GM18505 (cell line): ENCODE results near the gene BRMS1L.
A peak's percentile ranks its signal among the peaks of the same experiment; 100 is the strongest.
"Not testable (repeated sequence)": the region's sequence is repeated elsewhere in the genome, so short reads cannot be mapped to it uniquely, and the experiment has no call there.

Experiments
- ATAC-seq: cut with Tn5 transposase; IDR thresholded peaks from one replicate; pipeline ENCODE4 v1.9.1; 2021; ENCODE audit not compliant: unreplicated experiment
- POLR2A ChIP-seq: IDR thresholded peaks from 4 replicates; pipeline ENCODE4 v1.6.1; 2011; ENCODE audit warnings: borderline replicate concordance; ENCODE audit not compliant: insufficient read depth, insufficient read length; ENCODE audit errors: extremely low read depth

Gene BRMS1L

DNA sequence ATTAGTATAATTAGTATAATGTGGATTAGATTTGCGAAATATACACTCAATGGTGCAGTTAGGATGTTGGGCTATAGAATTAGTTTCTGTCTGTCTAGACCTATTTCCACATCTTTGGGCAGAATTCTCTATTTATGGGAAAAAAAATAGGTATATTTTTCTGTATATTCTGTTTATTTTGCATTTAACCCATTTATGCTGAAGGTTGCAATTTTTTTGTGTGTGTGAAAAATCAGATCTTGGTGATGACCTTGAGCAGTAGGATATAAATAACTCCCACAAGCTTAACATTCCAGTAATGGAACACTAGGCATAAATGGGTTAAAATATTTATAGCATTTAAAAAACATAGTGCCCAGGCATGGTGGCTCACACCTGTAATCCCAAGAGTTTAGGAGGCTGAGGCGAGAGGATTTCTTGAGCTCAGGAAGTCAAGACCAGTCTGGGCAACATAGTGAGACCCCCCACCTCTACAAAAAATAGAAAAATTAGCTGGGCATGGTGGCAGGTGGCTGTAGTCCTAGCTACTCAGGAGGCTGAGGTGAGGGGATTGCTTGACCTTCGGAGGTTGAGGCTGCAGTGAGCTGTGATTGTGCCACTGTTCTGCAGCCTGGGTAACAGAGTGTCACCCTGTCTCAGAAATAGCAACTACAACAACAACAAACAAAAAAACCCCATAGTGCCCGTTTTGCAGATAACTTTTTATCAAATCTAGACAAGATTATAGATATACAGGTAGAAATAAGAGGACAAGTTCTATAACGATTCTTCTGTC, 9.3 kb downstream of the BRMS1L start:
- ATAC-seq: no peak
- TF ChIP-seq POLR2A: no peak

DNA sequence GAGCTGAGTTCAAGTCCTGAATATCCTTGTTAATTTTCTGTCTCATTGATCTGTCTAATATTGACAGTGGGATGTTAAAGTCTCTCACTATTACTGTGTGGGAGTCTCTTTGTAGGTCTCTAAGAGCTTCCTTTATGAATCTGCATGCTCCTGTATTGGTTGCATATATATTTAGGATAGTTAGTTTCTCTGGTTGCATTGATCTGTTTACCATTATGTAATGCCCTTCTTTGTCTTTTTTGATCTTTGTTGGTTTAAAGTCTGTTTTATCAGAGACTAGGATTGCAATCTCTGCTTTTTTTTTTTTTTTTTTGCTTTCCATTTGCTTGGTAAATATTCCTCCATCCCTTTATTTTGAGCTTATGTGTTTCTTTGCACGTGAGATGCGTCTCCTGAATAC, 15.6 kb downstream of the BRMS1L start:
- not testable (repeated sequence) for ATAC-seq

DNA sequence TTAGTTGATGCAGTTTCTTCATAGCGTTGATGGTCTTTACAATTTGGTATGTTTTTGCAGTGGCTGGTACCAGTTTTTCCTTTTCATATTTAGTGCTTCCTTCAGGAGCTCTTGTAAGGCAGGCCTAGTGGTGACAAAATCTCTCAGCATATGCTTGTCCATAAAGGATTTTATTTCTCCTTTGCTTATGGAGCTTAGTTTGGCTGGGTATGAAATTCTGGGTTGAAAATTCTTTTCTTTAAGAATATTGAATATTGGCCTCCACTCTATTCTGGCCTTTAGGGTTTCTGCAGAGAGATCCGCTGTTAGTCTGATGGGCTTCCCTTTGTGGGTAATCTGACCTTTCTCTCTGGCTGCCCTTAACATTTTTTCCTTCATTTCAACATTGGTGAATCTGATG, 16.1 kb downstream of the BRMS1L start:
- not testable (repeated sequence) for ATAC-seq

DNA sequence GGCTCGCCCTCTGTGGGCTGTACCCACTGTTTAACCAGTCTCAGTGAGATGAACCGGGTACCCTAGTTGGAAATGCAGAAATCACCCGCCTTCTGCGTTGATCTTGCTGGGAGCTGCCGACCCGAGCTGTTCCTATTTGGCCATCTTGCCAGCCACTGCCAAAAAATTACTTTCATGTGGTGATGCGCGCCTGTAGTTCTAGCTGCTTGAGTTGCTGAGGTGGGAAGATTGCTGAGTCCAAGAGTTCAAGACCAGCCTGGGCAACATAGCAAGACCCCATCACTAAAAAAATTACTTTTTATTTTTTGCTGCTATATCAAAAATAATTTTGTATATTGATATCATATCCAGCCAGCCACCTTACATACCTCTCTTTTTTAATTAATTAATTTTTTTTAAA, 18.4 kb downstream of the BRMS1L start:
- no peak for ATAC-seq

DNA sequence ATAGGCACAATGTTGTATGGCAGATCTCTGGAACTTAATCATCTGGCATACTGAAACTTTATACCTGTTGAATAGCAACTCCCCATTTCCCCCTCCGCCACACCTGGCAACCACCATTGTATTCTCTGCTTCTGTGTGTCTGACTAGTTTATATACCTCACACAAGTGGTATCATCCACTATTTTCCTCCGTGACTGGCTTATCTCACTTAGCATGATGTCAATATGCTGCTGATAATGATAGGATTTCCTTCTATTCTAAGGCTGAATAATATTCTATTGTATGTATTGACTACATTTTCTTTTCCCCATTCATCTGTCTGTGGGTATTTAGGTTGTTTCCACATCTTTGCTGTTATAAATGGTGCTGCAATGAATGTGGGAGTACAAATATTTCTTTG, 21.5 kb downstream of the BRMS1L start:
- no peak for TF ChIP-seq POLR2A

More for the DNA sequence above, 18.4 kb downstream of the BRMS1L start:
- no peak for TF ChIP-seq POLR2A

DNA sequence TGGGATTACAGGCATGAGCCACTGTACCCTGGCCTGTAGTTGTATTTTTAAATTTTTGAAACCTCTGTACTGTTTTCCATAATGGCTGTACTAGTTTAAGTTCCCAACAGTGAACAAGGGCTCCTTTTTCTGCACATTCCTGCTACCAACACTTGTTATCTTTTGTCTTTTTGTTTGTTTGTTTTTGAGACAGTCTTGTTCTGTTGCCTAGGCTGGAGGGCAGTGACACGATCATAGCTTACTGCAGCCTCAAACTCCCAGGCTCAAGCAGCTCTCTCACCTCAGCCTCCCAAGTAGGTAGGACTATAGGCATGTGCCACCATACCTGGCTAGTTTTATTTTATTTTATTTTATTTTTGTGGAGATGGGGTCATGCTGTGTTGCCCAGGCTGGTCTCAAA, 23.0 kb downstream of the BRMS1L start:
- no peak for TF ChIP-seq POLR2A
- ATAC-seq: no peak

More for the DNA sequence above, 21.5 kb downstream of the BRMS1L start:
- no peak for ATAC-seq

DNA sequence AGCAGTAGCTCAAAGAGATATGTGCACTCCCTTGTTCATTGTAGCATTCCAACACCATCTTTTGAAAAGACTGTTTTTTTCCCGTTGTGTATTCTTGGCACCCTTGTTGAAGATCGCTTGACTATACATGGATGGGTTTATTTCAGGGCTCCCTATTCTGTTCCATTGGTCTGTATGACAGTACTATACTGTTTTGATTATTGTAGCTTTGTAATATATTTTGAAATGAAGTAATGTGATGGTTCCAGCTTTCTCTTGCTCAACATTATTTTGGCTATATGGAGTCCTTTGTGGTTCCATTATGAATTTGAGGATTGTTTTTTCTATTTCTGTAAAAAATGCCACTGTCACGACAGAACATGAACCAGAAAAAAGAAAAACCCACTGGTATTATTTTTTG, 25.7 kb downstream of the BRMS1L start:
- ATAC-seq: no peak
- no peak for TF ChIP-seq POLR2A

DNA sequence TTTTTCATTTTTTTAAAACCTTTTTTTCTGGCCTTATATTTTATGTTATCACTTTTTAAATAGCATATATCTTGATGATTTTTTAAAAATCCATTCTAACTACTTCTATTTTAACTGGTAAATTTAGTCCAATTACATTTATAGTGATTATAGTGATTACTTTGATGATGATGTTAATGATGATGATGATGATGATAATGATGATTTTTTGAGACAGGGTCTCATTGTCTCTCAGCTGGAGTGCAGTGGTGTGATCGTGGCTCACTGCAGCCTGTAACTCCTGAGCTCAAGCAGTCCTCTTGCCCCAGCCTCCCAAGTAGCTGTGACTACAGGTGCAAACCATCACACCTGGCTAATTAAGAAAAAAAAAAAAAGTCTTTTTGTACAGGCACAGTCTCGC, 27.1 kb downstream of the BRMS1L start:
- ATAC-seq: no peak
- no peak for TF ChIP-seq POLR2A

DNA sequence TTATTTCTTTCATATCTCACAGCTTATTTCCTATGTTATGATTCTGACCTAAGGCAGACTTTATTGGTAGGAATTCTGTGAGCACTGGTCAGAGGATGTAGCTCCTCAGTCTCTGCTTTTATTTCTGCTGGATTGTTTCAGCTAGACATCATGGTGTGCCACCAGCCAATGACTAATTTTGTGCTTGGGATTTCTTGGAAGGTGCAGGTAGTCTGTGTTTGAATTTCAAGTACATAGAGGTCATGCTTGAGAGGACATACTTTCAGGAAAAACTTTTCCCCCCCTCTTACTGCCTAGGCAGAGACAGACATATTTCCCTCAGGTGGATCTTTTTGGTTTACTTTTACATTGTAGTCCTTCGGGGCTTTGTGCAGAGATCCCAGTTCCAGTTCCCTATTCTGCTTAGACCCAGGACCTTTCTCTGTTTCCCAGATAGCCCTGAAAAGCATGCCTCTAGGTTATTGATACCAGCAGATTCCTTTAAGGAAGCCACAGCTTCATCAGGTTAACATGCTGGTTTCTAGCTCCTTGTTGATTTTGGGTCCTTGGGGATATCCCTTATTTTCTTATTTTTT, 28.6 kb downstream of the BRMS1L start:
- ATAC-seq: no peak

DNA sequence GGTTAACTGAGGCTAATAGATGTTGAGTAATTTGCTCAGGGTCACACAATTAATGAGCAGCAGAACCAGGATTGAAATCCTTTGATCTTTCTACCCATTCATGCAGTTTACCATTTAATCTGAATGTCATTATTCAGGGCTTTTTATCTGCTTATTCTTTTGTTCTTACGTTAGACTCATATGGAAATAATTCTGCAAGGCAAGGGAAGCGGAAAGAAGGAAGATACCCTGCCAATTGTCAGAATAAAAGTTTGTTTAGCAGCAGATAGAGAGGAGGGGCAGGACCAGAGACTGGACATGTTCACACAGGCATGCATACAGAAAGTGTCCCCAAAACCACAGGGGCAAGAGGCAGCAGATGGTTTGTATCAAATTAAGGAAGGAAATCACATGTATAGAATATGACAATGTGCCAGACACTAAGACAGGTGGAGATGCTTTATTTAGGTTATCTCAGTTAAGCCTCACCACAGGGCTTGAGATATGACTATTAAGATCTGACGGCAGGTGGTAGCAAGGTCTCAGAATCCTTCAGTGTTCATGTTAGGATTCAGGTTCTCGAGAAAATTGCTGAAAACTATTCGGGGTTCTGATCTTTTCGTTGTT, 29.8 kb downstream of the BRMS1L start:
- peak; percentile 98 for ATAC-seq
- no peak for TF ChIP-seq POLR2A

More for the DNA sequence above, 28.6 kb downstream of the BRMS1L start:
- no peak for TF ChIP-seq POLR2A

DNA sequence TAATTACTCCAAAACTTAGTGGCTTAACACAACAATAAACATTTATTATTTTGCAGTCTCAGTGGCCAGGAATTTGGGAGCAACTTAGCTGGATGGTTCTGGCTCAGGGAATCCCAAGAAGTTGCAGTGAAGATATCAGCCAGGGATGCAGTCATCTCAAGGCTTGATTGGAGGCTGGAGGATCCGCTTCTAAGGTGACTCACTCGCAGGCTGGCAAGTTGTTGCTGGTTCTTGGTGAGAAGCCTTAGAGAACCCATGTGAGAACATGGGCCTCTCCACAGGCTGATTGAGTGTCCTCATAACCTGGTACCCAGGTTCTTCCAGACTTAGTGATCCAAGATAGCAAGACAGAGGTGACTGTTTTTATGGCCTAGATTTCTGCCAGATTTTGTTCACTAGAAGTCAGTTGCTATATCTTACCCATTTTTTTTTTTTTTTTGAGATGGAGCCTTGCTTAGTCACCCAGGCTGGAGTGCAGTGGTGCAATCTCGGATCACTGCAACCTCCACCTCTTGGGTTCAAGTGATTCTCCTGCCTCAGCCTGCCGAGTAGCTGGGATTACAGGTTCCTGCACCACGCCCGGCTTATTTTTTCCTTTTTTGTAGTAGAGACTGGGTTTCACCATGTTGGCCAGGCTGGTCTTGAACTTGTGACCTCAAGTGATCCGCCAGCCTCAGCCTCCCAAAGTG, 32.5 kb downstream of the BRMS1L start:
- no peak for ATAC-seq
- no peak for TF ChIP-seq POLR2A

DNA sequence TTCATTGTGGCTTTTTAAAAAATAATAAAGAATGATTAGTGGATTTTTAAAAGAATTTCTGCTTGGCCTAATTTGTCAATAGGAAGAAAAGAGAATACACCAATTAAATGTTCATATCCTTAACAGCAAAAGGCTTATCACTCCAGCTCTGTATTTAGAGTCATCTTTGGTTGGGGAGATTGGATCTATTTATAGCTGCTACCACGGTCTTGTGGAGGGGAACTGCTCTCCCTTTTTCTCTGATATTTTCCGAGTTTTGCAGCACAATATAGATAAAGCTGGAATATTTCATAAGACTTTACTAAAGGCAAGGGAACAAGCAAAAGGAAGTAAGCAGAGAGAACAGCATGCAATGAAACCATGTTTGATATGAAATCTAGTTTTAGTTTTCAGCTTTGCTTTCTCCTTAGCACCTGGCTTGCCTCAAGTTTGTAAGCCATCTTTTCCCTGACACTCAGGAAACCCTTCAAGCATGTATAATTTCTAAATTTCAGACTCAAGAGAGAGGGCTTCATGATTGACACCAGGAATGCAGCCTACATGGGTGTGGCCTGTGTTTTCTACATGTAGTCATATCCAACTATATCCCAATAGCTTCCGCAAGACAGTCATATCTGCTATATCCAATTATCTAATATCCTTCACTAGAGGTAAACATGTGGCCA, 35.2 kb downstream of the BRMS1L start:
- no peak for TF ChIP-seq POLR2A
- ATAC-seq: peak; percentile 48

DNA sequence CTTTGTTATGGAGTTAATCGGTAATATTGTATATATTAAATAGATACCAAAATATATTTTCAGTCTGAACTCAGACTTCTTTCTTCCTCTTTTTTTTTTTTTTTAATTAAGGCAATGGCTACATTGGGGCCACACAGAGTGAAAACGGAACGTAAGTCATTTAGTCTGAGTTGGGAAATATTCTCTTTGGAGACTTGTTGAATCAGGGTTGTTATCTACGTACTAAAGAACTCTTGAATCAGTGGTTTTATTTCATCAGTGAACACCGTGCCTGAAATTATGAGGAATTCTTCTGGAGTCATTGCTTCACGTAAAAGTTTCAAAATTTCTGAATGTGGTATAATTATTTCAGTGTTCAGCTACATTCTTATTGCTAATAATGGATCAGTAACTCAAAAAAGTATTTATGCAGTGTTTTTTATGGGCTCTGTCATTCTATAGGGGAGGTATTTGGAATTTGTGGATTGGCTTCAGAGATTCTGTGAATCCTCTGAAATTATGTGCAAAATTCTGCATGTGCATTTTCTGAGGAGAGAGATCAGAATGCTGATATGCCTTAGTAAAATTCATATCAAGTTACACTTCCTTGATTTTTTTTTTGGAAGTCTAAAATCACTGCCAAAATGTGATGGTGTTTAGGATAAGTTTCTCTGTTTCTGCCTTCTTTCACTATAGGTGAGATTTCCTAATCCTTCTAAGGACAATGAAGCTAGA, 39.6 kb downstream of the BRMS1L start:
- no peak for TF ChIP-seq POLR2A
- no peak for ATAC-seq
